Measurements from ENCODE around the gene RPRML. TPM values are rescaled to one million over a fixed set of nuclear protein-coding genes. Genes with fewer than 3 reads are reported as not detected.

Gene RPRML
- total RNA-seq, 1 experiment from 2014 or later = 1.3 TPM

- no peaks in the 10 kb centered on the region for H3K36me3 Mint-ChIP-seq (ENCODE audit: insufficient read depth in 1 of 3, low read depth in 3 of 3)
- H2BK5ac ChIP-seq (ENCODE audit: insufficient read length, low read length) = no peak overlapping the region
- no peak overlapping the region for H2BK15ac ChIP-seq (ENCODE audit: low read depth, low read length)
- no peak overlapping the region for H3K4ac ChIP-seq (ENCODE audit: low read depth, low read length)
- H3K4me1 ChIP-seq (ENCODE audit: insufficient read depth, low read length) = no peaks in the 10 kb centered on the region
- no peak overlapping the region for H4K91ac ChIP-seq (ENCODE audit: insufficient read length, low read depth, low read length)
- no peak overlapping the region for H3K4me3 Mint-ChIP-seq
- no peaks in the 10 kb centered on the region for H3K23me2 ChIP-seq (ENCODE audit: insufficient read length, low read depth, low read length, poor library complexity, severe bottlenecking)
- H3K4me1 Mint-ChIP-seq = peaks cover 0 to 5% of the 10 kb centered on the region in 2 experiments; a peak in 1 of 4 replicates
- H3K79me2 ChIP-seq (ENCODE audit: insufficient read depth, low read length) = no peaks in the 10 kb centered on the region
- H4K5ac ChIP-seq (ENCODE audit: insufficient read length, low read depth, low read length) = no peak overlapping the region
- H3K27ac ChIP-seq (ENCODE audit: insufficient read length, low read depth, low read length) = no peak overlapping the region
- no peak overlapping the region for H2BK20ac ChIP-seq (ENCODE audit: low read depth, low read length, poor library complexity, severe bottlenecking)
- TF ChIP-seq CTCF (conservative IDR thresholded peaks at IDR 0.05) = no peak
- no CpG with 5 or more reads among the region's 2 CpGs for WGBS (ENCODE audit: extremely low coverage, insufficient read length, low lambda C conversion rate)
- H3K27ac Mint-ChIP-seq = no peak overlapping the region
- H4K20me1 ChIP-seq (ENCODE audit: control insufficient read depth, insufficient read depth, insufficient read length) = no peaks in the 10 kb centered on the region
- H2AFZ ChIP-seq (ENCODE audit: low read length) = no peak overlapping the region
- H3K18ac ChIP-seq (ENCODE audit: insufficient read length, low read depth, low read length) = no peak overlapping the region
- H2AK5ac ChIP-seq (ENCODE audit: insufficient read length, low read length) = no peak overlapping the region
- no peak overlapping the region for H2BK120ac ChIP-seq (ENCODE audit: low read depth, low read length, poor library complexity, severe bottlenecking)
- H3K27me3 ChIP-seq (ENCODE audit: insufficient read depth, low read length) = no peaks in the 10 kb centered on the region
- peaks cover 6% of the 10 kb centered on the region for H3K27me3 Mint-ChIP-seq (ENCODE audit: low read depth)
- no peak overlapping the region for H3K4me2 ChIP-seq (ENCODE audit: insufficient read depth, insufficient read length, low read length)
- no peak overlapping the region for H4K8ac ChIP-seq (replicated peaks; ENCODE audit: insufficient read length, low read depth, low read length)
- no peak overlapping the region for H2BK12ac ChIP-seq (ENCODE audit: insufficient read length, low read depth, low read length)
- H3K23ac ChIP-seq (ENCODE audit: insufficient read length, low read depth, low read length) = no peak overlapping the region
- H3K79me1 ChIP-seq (ENCODE audit: insufficient read depth, low read depth, low read length, poor library complexity, severe bottlenecking) = no peaks in the 10 kb centered on the region
- H3K14ac ChIP-seq (ENCODE audit: insufficient read depth, low read length) = no peak overlapping the region
- H3K56ac ChIP-seq (ENCODE audit: insufficient read length, low read depth, low read length) = no peak overlapping the region
- H3K9me3 Mint-ChIP-seq = no peaks in the 10 kb centered on the region
- H3T11ph ChIP-seq (ENCODE audit: low read length) = no peak overlapping the region
- no peak overlapping the region for H3K9ac ChIP-seq (ENCODE audit: extremely low read depth, insufficient read length, low read length)
- H3K9me3 ChIP-seq (ENCODE audit: control insufficient read depth, low read depth, low read length) = no peaks in the 10 kb centered on the region
- DNase-seq = no peak
Observed at GRCh38 chr17:46994993-46995392, 15.9 kb upstream of the RPRML start.

Data from H9 (cell line).